GM19395 (cell line): ENCODE measurements around the gene MIA2.
"Not testable (repeated sequence)": the region's sequence is repeated elsewhere in the genome, so short reads cannot be mapped to it uniquely, and the experiment has no call there.

Source experiments
- ATAC-seq: cut with Tn5 transposase; IDR thresholded peaks from one replicate; pipeline ENCODE4 v1.9.1; 2021; ENCODE audit warnings: mild to moderate bottlenecking, moderate library complexity; ENCODE audit not compliant: unreplicated experiment

MIA2 gene

DNA sequence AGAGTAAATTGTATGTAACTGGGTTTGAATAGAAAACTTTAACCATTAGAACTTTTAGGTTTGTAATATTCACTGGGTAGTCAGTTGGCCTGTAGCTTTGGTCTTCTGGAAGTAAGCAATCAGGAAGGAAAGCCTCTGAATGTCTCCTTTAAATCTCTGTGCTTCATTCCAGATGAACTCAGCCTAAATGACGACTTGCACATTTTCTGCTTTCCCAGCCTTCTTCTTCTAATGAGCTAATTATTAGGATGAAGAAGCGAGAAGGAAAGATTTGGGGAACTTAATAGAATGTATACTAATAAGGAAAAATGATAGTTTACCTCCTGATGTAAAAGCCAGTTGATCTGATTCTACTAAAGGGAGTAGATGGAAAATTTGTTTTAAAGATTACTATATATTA is 90.4 kb downstream of the MIA2 start:
- no peak for ATAC-seq

DNA sequence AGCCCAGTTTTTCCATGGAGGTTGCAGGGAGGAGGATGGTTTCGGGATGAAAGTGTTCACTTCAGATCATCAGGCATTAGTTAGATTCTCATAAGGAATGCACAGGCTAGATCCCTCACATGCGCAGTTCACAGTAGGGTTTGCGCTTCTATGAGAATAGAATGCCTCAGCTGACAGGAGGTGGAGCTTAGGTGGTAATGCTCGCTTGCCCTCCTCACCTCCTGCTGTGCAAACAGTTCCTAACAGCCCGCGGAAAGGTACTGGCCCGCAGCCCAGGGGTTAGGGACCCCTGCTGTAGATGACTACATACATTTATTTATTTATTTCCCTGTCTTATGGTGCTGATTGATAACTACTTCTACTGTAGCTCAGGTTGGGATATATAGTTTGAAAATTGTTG is 105.3 kb downstream of the MIA2 start:
- ATAC-seq: no peak

DNA sequence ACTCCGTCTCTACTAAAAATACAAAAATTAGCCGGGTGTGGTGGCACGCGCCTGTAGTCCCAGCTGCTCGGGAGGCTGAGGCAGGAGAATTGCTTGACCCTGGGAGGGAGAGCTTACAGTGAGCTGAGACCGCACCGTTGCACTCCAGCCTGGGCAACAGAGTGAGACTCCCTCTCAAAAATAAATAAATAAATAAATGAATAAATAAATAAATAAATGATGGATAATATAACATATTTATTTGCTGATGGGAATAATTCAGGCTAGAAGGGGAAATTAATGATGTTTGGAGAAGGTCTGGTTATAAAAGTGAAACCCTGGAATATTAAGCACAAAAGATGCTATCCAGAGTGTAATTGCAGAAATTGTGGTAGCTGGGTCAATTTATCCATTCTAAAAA is 107.4 kb downstream of the MIA2 start:
- ATAC-seq: not testable (repeated sequence)

DNA sequence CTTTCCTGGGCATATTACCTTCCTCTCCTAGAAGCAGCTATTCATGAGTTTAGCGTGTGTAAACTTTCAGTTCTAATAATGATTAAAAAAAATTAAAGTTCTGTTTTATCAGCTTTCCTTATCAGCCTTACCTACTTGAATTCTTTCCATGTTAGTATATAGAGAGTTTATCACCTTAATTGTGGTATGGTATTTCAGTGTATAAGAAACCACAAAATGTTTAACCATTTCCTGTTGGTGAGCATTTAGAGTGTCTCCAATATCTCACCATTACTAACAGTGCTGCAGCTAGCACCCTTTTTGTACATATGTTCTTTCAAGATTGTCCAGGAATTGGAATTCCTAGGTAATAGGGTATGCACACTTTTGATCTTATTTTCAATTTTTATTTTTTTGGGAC is 109.1 kb downstream of the MIA2 start:
- no peak for ATAC-seq

DNA sequence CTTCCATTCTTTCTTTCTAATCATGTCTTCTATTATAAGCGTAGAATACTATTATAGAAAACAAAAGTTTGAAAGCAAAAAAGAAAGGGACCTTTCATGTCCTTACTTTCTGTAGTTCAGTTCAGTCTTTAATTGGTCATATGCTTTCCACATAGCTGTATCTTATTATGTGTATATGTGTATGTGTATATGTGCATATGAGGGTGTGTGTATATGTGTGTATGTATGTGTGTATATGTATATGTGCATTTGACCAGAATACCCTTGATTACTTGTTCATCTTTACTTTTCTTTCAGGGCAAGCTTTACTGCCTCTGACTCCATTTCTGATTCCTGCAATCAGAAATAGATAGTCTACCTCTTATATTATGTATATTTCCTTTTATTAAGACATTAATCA is 109.9 kb downstream of the MIA2 start:
- ATAC-seq: no peak

DNA sequence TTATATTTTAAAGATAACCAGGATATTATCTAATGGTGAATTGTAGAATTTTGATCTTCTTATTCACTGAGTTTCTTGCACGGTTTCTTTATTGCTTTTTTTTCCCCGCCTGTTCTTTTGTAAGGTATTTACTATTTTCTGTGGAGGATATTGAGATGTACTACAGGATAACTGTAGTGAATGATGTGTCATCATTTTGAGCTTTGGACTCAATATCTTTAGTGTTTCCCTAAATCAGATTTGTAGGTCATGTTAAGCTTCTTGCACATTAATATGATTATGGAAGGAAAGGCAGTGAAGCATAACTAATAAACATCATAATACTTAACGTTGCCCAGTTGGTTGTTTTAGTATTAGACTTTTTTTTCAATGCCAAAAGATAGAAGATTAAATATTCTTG is 117.2 kb downstream of the MIA2 start:
- ATAC-seq: no peak

DNA sequence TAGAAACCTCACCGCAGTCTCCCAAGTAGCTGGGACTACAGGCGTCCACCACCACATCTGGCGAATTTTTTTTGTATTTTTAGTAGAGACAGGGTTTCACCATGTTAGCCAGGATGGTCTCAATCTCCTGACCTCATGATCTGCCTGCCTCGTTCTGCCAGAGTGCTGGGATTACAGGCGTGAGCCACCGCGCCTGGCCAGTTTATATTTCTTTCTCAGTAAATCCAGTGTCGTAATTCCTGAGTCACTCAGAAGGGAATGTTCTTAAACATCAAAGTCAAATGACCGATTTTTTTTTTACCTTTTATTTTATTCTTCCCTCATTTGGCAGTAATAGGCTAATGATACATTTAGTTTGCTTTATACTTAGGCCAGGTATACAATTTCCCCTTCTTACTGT is 118.0 kb downstream of the MIA2 start:
- no peak for ATAC-seq

DNA sequence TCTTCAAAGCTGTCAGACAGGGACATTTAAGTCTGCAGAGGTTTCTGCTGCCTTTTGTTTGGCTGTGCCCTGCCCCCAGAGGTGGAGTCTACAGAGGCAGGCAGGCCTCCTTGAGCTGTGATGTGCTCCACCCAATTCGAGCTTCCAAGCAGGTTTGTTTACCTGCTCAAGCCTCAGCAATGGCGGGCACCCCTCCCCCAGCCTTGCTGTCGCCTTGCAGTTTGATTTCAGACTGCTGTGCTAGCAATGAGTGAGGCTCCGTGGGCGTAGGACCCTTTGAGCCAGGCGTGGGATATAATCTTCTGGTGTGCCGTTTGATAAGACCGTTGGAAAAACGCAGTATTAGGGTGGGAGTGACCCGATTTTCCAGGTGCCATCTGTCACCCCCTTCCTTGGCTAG is 125.4 kb downstream of the MIA2 start:
- not testable (repeated sequence) for ATAC-seq

DNA sequence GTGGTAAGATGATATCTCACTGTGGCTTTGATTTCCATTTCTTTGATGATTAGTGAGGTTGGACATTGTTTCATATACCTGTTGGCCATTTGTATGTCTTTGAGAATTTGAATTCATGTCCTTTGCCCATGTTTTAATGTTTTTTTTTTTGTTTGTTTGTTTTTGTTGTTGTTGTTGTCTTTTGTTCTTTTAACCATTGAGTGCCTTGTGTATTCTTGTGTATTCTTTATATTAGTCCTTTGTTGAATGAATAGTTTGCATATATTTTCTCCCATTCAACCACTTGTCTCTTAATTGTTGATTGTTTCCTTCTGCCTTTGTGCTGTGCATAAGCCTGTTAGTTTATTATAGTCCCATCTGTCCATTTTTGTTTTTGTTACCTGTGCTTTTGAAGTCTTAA is 126.6 kb downstream of the MIA2 start:
- ATAC-seq: no peak

DNA sequence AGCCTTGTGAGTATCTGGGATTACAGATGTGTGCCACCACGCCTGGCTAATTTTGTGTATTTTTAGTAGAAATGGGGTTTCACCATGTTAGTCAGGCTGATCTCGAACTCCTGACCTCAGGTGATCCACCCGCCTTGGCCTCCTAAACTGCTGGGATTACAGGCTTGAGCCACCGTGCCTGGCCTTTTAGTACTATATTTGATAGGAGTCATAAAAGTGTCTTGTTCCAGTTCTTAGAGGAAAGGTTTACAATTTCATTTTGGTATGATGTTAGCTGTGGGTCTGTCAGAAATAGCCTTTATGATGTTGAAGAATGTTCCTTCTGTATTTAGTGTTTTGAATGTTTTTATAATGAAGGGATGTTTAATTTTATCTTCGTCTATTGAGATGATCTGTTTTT is 127.8 kb downstream of the MIA2 start:
- not testable (repeated sequence) for ATAC-seq

DNA sequence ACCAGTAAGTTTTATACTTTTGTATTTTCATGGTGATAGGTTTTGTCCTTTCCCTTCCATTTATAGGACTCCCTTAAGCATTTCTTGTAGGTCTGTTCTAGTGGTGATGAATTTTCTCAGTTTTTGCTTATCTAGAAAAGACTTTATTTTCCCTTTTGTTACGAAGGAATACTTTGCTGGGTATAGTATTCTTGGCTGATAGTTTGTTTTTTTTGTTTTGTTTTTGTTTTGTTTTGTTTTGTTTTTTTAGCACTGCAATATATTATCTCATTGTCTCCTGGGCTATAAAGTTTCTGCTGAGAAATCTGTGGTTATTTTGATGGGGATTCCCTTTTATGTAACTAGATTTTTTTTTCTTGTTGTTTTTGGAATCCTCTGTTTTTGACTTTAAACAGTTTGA is 130.8 kb downstream of the MIA2 start:
- ATAC-seq: no peak

DNA sequence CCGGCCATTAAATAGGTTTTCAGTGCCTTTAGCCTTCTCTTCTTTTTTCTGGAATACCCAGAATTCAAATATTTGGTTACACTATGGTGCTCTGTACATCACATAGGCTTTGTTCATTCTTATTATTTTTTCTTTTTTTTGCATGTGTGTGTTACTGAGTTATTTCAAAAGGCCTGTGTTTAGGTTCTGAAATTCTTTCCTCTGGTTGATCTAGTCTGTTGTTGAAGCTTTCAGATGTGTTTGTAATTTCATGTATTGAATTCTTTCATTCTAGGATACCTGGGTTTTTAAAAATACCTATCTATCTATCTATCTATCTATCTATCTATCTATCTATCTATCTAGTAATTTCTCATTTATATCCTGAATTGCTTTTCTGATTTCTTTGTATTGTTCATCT is 131.6 kb downstream of the MIA2 start:
- no peak for ATAC-seq

DNA sequence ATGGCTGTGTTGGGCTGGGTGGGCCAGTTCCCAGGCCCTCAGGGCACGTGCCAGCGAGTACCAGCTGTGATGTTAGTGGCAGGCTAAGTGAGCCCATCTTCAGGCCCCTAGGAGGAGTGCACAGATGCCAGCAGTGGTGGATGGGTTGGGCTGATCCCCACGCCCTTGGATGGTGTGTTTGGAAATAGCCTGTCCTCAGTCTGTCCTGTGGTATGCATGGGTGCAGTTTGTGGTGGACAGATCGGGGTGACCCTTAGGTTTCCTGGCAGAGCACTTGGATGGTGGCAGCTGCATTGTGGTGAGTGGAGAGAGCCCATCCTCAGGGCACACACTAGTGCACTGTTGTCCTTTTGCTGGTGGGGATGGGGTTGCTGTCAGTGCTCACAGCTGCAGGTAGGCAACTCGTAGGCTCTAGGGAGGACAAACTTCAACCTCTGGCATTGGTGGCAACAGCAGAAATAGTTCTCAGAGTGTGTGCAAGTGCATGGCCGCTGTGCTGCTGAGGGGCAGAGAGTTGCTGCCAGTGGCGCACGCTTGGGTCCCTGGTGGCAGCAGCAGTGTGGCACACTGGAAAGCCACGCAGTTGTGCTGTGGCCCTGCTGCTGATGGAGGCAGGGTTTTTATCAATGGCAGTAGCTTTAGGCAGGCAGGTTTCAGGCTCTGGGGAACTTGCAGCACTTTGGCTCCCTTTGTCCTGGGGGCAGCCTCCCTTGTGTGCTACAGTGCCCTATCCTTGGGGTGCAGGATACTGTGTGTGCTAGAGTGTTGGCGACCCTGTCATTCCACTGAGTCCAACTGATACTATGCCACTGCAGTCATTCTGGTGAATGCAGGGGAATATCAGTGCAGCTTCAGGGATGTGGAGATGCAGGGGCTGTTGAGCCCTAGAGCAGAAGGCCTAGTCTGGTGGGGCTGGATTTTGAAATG is 133.0 kb downstream of the MIA2 start:
- ATAC-seq: no peak

DNA sequence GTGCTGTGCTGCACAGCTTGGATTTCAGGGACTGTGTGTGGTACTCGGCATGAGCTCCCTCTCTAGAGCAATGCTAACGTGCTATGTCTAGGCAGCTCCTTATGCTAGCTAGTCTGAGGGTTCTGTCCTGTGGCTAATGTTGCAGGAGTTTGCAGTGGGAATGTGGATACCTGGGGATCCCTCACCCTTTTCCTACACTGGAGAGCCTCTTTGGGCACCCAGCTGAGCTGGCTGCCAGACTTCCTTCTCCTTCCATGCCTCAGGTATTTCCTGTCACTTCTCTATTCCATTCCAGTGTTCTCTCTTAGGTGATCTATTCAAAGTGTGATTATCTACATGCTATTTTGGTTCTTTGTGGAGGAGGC is 133.7 kb downstream of the MIA2 start:
- no peak for ATAC-seq

DNA sequence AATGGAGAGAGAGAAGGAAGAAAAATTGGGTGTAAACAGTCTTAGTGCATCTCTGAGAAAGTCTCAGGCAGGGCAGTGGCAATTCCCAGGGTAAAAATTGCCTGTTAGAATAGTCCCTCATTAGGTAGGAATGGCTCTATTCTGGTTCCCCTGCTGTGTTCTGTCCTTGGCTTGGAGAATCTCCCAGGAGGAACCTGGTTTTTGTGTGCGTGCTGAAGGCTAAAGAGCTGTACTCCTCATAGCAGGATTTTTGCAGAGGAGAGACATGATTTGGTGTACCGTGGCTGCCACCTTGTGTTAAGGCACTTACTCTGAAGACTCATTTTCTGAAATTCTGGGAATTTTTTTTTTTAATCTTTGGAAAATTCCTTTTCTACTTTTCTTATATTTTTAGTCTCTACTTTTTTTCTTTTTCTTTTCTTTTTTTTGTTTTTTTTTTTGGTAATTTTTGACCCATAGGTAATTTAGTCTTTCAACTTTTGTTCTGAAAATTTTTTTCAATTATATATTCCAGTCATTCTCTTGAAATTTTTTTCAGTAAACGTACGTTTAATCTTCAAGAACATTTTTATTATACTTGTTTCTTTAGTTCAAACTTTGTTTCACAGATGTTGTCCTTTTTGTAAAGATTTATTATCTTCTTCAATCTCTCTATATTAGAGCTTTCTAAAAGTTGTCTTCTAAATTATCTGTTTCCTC is 134.7 kb downstream of the MIA2 start:
- ATAC-seq: no peak

DNA sequence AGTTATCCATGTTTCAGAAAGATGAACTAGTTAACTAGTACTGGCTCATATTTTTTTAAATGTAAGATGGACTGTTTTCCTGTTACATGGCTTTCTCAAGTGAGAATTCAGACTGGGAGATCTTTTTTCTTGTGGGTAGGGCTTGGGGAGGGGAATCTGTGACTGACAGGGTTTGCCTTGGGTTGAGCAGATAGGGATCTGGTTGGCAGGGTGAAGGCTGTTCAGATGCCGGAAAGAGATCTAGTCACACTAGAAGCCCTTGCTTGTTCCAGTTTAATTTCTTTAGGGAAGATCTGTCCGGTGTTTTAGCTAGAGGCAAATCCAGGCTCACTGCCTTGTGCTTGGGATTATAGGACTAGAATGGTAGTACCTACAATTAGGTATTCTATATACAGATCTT is 135.3 kb downstream of the MIA2 start:
- ATAC-seq: no peak

DNA sequence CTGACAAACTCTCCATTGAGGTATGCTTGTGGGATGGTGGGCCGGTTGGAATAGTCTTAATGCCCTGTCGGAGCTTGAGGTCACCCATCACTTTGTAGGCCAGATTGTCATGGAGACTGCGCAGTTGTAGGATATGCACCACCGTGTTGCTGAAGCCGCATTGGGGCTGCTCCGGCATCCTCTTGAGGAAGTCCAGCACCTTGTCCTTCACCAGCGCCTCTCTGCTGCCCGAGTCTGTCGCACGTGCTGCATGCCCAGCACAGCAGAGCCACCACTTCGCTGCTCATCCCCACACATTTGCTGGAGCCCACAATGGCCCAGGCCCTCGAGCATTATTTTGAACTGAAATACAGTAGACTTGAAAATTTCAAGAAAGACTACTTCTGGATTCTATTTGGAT is 136.7 kb downstream of the MIA2 start:
- ATAC-seq: no peak

DNA sequence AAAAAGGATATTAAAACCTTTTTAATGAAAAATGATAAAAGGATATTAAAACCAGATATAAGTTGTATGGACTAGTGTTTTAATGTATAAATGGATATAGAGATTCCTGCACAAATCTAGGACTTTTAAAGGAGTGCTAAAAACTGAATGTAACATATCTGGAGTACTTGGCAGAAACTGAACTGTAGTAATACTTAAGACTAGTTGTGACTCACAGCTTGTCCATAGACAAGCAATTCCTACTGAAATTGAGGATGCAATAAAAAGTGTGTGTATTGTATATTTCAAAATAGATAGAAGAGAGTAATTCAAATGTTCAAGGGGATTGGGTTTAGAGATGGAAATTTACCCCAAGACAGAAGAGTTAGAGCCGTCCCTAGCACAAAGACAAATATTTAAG is 138.9 kb downstream of the MIA2 start:
- ATAC-seq: no peak

DNA sequence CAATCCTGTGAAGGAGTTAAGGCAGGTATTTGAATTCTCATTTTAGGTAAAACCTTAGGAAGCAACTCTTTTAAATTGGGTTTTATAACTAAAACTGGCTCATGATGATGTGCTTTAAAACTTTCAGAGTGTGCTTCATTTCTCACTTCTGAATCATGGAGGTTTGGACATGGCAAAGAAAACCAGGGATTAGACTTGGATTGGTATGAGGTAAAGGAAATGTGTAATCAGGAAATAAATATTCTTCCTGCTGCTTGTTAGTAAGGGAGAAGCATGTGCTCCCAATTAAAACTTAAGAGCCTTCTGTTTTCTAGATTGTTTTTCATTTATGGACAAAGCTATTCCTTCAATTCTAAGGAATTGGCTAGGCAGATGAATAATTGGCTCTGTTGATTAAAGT is 141.1 kb downstream of the MIA2 start:
- no peak for ATAC-seq

DNA sequence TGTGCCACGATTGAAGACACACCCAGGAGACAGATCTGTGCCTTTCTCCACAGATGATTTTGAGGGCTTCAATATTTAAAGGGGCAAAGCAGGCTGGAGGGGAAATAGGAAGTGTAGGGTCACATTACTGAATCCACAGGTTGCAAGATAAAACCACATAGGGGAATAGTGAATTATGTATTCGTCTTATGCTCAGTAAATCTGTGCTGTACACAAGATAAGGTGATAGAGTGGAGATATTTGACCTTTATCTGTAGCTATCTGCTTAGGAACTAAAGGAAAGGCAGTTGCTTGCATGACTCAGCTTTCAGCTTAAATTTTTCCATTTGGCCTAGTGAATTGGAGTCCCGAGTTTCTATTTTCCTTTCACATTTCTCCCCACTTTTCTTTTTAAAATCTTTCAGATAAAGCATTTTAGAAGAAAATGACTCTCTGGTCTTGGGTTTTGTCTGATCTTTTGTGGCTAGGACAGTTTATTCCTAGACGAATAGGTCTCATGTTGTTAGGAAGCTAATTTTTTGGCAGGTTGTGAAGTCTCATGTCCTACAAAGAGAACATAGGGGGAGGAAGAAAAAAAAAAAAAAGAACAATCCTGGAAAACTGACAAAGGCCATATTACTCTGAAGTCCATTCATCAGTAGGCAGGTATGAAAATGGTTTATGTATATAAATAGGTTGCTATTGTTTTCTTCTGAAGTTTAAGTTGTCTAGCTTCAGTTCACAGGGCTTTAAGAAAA is 143.1 kb downstream of the MIA2 start:
- ATAC-seq: no peak

DNA sequence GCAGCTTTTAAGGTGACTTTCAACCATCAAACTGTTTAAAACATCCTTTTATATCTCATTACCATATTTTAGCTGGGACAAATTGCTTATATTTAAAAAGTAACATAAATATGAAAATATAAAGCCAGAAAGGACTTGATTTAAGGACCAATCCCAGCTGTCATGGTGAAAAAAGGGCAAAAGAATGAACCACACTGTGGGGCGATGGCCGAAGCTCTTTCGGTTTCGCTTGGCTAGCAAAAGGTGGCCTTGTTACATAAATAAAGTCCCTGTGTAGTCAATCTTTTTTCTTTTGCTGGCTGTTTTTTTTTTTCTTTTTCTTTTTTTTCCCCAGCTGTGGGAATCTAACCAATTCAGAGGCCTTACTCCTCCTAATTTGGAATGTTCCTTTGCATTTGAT is 147.7 kb downstream of the MIA2 start:
- no peak for ATAC-seq

DNA sequence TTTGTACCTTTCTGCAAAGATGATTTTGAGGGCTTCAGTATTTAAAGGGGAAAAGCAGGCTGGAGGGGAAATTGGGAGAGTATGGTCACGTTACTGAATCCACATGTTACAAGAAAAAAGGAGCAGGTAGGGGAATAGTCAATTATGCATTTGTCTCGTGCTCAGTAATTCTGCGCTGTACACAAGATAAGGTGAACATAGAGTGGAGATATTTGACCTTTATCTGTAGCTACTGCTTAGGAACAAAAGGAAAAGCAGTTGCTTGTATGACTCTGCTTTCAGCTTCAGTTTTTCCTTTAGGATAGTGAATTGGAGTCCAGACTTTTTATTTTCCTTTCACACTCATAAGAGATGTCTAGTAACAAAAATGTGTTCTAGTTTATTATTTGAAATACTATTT is 148.7 kb downstream of the MIA2 start:
- ATAC-seq: no peak
